HG02981 (cell line): ENCODE data around the gene SULT1A1.
"Not testable (repeated sequence)": the region's sequence is repeated elsewhere in the genome, so short reads cannot be mapped to it uniquely, and the experiment has no call there.

Experiments
- ATAC-seq: cut with Tn5 transposase; IDR thresholded peaks from one replicate; pipeline ENCODE4 v1.9.1; 2021; ENCODE audit warnings: mild to moderate bottlenecking, moderate library complexity; ENCODE audit not compliant: unreplicated experiment

Gene SULT1A1

GRCh38 chr16:28609631-28610594 lies at the start of gene SULT1A1:
TSS of gene SULT1A1 (minus strand) at chr16:28610044. CDS start at chr16:28608855, 1,189 bp downstream.
- ATAC-seq, result no peak

- ATAC-seq, result not testable (repeated sequence)
Measured at GRCh38 chr16:28639959-28640358, 30.1 kb upstream of the SULT1A1 start.

- ATAC-seq, result not testable (repeated sequence)
Measured at GRCh38 chr16:28638359-28638758, 28.5 kb upstream of the SULT1A1 start.

GRCh38 chr16:28637765-28638164 lies 27.9 kb upstream of the SULT1A1 start, which contains the start of gene NPIPB8:
TSS of gene NPIPB8 (plus strand) at chr16:28638065. CDS start at chr16:28638361, 296 bp downstream.
- not testable (repeated sequence) for ATAC-seq

- not testable (repeated sequence) for ATAC-seq
Measured at GRCh38 chr16:28636093-28636823, 26.4 kb upstream of the SULT1A1 start.

GRCh38 chr16:28630905-28631304 lies 21.1 kb upstream of the SULT1A1 start:
- ATAC-seq, result not testable (repeated sequence)

GRCh38 chr16:28623172-28623711 lies 13.4 kb upstream of the SULT1A1 start:
- no peak for ATAC-seq

GRCh38 chr16:28622532-28623171 lies 12.8 kb upstream of the SULT1A1 start:
- ATAC-seq, result not testable (repeated sequence)

- ATAC-seq, result no peak
Measured at GRCh38 chr16:28621481-28622155, 11.8 kb upstream of the SULT1A1 start.

GRCh38 chr16:28620316-28620715 lies 10.5 kb upstream of the SULT1A1 start:
- ATAC-seq, result not testable (repeated sequence)

GRCh38 chr16:28617874-28618273 lies 8.0 kb upstream of the SULT1A1 start:
- ATAC-seq, result no peak

- no peak for ATAC-seq
Measured at GRCh38 chr16:28616636-28617035, 6.8 kb upstream of the SULT1A1 start.

GRCh38 chr16:28616224-28616577 lies 6.4 kb upstream of the SULT1A1 start:
- not testable (repeated sequence) for ATAC-seq

GRCh38 chr16:28615486-28616223 lies 5.8 kb upstream of the SULT1A1 start:
- ATAC-seq, result not testable (repeated sequence)

- not testable (repeated sequence) for ATAC-seq
Measured at GRCh38 chr16:28614561-28614960, 4.7 kb upstream of the SULT1A1 start.

GRCh38 chr16:28613912-28614311 lies 4.1 kb upstream of the SULT1A1 start:
- not testable (repeated sequence) for ATAC-seq

- ATAC-seq, result not testable (repeated sequence)
Measured at GRCh38 chr16:28612359-28613280, 2.8 kb upstream of the SULT1A1 start.

GRCh38 chr16:28610595-28611191 lies 849 bp upstream of the SULT1A1 start:
- ATAC-seq, result no peak
